Measurements from ENCODE around the gene SMIM1. TPM values are rescaled to one million over a fixed set of nuclear protein-coding genes. Genes with fewer than 3 reads are reported as not detected.

SMIM1 gene
- total RNA-seq, 1 donor from 2014 or later: 0.72 TPM

DNA sequence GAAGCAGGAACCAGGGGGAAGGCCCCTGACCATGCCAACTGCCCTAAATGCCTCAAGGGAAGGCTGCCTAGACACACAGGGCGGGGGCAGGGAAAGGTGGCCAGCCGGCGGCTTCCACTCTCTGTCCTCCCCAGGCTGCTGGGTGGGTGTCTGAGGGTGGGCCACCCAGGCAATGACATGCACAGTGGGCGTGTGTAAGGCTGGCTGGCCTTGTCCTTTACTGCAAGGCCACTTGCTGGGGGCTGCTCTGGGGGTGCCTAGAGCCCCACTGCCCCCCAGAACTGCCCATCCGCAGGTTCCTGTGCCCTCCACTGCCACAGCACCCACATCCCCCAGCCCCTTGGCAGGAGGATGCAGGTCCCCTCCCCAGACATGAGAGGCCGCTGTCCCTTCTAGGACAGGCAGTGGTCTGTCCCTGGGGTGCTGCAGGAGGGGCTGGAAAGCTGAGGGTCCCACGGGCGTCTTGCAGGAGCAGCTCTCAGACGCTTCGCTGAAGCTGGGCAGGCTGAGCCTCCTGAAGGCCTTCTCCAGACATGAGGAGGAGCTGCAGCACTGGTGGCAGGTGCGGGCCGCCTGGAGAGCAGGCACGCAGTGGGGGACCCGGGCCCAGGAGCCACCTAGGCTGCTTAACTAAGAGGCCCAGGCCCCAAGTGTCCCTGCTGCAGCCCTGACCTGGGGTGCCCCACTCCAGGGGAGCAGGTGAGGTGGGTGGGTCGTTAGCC lies 10.2 kb upstream of the SMIM1 start:
- Mint-ChIP-seq H3K9me3 (ENCODE audit: low read depth) (peaks cover 7% of the 10 kb centered on the region), H3K4me1 (ENCODE audit: low read depth) (no peaks in the 10 kb centered on the region), H3K27me3 (ENCODE audit: low read depth) (peaks cover 29% of the 10 kb centered on the region), H3K27ac (ENCODE audit: unreplicated experiment) (no peak overlapping the region), H3K36me3 (ENCODE audit: low read depth) (no peaks in the 10 kb centered on the region), H3K4me3 (ENCODE audit: unreplicated experiment) (no peak overlapping the region)
- TF ChIP-seq, protein P1, sequence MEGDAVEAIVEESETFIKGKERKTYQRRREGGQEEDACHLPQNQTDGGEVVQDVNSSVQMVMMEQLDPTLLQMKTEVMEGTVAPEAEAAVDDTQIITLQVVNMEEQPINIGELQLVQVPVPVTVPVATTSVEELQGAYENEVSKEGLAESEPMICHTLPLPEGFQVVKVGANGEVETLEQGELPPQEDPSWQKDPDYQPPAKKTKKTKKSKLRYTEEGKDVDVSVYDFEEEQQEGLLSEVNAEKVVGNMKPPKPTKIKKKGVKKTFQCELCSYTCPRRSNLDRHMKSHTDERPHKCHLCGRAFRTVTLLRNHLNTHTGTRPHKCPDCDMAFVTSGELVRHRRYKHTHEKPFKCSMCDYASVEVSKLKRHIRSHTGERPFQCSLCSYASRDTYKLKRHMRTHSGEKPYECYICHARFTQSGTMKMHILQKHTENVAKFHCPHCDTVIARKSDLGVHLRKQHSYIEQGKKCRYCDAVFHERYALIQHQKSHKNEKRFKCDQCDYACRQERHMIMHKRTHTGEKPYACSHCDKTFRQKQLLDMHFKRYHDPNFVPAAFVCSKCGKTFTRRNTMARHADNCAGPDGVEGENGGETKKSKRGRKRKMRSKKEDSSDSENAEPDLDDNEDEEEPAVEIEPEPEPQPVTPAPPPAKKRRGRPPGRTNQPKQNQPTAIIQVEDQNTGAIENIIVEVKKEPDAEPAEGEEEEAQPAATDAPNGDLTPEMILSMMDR (IDR thresholded peaks at IDR 0.05): no peak
- DNase-seq (ENCODE audit: low spot score): no peak

DNA sequence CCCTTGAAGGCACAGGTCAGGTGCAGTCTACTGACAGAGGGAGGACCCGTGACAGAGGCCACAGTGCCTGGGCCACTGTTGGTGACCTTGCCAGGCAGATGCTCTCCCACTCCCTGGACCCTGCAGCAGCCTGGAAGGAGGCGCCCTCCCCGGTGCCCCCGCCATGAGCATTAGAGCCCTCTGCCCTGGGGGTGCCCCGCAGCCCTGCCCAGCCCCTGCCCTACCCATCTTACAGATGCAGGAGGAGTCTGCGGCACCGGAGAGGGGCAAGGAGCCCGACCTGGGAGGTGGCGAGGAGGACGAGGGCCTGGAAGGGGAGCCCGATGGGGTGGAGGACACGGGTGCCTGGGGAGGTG lies 9.7 kb upstream of the SMIM1 start:
- Mint-ChIP-seq H3K9me3 (ENCODE audit: low read depth) (peaks cover 7% of the 10 kb centered on the region), H3K27me3 (ENCODE audit: low read depth) (peaks cover 34% of the 10 kb centered on the region), H3K36me3 (ENCODE audit: low read depth) (no peaks in the 10 kb centered on the region), H3K4me1 (ENCODE audit: low read depth) (no peaks in the 10 kb centered on the region), H3K4me3 (ENCODE audit: unreplicated experiment) (no peak overlapping the region), H3K27ac (ENCODE audit: unreplicated experiment) (no peak overlapping the region)
- TF ChIP-seq, protein P1 (IDR thresholded peaks at IDR 0.05): no peak
- no peak for DNase-seq (ENCODE audit: low spot score)

DNA sequence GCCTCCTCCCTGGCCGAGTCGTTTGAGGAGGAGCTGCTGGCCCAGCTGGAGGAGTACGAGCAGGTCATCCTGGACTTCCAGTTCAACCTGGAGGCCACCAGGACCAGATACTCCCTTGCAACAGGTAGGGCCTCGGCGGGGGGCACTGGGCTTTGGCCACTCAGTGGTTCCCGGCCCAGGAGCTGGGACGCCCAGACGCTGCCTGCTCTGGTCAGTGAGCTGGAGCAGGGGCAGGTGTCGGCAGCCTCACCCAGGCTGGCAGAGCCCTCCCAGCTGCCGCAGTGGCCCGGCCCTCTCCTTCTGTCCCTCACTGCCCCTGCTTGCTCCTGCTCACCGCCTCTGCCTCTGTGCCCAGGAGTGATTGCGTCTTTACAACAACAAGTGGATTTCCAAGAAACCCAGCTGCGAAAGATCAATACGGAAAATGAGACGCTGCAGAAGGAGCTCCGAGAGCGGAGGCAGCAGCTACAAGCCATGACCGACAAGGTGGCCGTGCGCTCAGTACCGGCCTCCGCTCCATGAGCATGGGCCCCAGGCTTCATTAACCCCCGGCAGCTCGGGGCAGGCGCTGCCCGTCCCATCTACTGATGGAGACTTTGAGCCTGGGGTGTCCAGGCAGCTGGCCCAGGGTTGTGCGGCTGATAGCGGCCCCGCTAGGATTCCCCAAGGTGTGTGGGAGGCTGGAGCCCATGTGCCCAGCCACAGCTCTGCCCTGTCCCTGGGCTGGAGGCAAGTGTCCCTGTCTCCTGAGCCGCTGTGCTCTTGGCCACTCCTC lies 9.0 kb upstream of the SMIM1 start:
- no peak overlapping the region for H3K27ac Mint-ChIP-seq (ENCODE audit: unreplicated experiment)
- no peak for DNase-seq (ENCODE audit: low spot score)

DNA sequence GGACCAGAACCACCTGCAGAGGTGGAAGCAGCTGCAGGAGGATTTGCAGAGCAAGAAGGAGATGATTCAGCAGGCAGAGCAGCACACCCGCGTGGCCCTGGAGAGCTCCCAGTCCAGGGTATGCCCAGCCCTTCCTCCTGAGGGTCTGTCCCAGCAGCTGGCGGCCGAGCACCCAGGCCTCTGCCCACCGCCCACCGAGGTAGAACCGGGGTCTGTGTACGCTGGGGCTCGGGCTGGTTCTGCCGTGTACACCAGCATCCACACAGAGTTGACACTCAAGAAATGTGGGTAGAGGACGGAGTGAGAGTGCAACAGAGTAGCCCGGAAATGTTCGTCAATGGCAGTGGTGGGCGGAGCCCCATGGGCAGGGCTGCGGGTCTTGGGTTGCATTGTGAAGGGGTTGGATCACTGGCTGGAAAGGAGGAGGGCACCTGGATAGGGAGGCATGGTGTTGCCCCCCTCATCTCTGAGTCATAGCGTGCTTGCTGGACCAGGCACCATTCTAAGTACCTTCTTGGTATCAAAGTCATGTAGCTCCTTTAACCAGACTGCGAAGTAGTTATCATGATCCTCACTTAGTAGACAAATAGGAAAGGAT lies 5.1 kb upstream of the SMIM1 start:
- DNase-seq (ENCODE audit: low spot score): no peak
- Mint-ChIP-seq H3K27ac (ENCODE audit: unreplicated experiment) (no peak overlapping the region), H3K4me3 (ENCODE audit: unreplicated experiment) (no peak overlapping the region), H3K36me3 (ENCODE audit: low read depth) (no peaks in the 10 kb centered on the region), H3K27me3 (ENCODE audit: low read depth) (peaks cover 21% of the 10 kb centered on the region), H3K4me1 (ENCODE audit: low read depth) (no peaks in the 10 kb centered on the region), H3K9me3 (ENCODE audit: low read depth) (no peaks in the 10 kb centered on the region)
- TF ChIP-seq, protein P1 (IDR thresholded peaks at IDR 0.05): no peak

More for the DNA sequence above, 9.0 kb upstream of the SMIM1 start:
- H3K4me3 Mint-ChIP-seq (ENCODE audit: unreplicated experiment): no peak overlapping the region
- TF ChIP-seq, protein P1 (IDR thresholded peaks at IDR 0.05): no peak
- peaks cover 34% of the 10 kb centered on the region for H3K27me3 Mint-ChIP-seq (ENCODE audit: low read depth)
- H3K36me3 Mint-ChIP-seq (ENCODE audit: low read depth): no peaks in the 10 kb centered on the region
- H3K4me1 Mint-ChIP-seq (ENCODE audit: low read depth): no peaks in the 10 kb centered on the region
- peaks cover 7% of the 10 kb centered on the region for H3K9me3 Mint-ChIP-seq (ENCODE audit: low read depth)

DNA sequence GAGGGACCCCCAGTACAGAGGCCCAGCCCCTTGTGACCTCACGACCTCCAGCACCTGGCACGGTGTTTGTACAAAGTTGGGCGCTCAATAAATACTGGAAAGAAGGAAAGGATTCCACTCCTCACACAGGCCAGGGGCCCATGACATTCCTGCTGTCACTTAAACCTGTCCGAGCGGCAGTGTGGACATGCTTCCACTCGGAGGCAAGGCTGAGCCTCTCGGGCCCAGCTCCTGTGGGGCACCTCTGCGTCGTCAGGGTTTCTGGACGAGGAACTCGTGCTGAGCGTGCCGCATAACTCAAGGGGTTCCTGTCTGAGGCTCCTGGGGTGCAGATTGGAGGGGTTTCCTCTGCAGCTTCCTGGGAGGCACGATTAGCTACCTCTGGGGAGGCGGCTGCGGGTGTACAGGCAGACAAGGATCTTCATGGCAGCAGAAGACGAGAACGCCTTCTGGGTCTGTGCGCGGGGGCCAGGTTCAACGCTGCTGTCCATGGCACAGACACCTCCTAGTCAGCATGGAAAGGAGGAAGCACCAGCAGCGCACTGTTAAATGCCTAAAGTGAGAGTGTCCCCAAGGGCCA lies 3.6 kb upstream of the SMIM1 start:
- no peaks in the 10 kb centered on the region for H3K4me1 Mint-ChIP-seq (ENCODE audit: low read depth)
- no peak overlapping the region for H3K4me3 Mint-ChIP-seq (ENCODE audit: unreplicated experiment)
- no peak for DNase-seq (ENCODE audit: low spot score)
- TF ChIP-seq, protein P1 (IDR thresholded peaks at IDR 0.05): no peak
- peaks cover 19% of the 10 kb centered on the region for H3K27me3 Mint-ChIP-seq (ENCODE audit: low read depth)
- H3K27ac Mint-ChIP-seq (ENCODE audit: unreplicated experiment): no peak overlapping the region
- H3K36me3 Mint-ChIP-seq (ENCODE audit: low read depth): no peaks in the 10 kb centered on the region
- no peaks in the 10 kb centered on the region for H3K9me3 Mint-ChIP-seq (ENCODE audit: low read depth)
